Islet of Langerhans (tissue), 1 donor: ENCODE measurements around the gene EPHB2.
"Not testable (repeated sequence)": the region's sequence is repeated elsewhere in the genome, so short reads cannot be mapped to it uniquely, and the experiment has no call there.

Source experiments
- FAIRE-seq: peaks from one replicate; lab custom pipeline; 2011; peaks lifted over from hg19 to GRCh38; lab: Jason Lieb, UNC

Gene EPHB2

DNA sequence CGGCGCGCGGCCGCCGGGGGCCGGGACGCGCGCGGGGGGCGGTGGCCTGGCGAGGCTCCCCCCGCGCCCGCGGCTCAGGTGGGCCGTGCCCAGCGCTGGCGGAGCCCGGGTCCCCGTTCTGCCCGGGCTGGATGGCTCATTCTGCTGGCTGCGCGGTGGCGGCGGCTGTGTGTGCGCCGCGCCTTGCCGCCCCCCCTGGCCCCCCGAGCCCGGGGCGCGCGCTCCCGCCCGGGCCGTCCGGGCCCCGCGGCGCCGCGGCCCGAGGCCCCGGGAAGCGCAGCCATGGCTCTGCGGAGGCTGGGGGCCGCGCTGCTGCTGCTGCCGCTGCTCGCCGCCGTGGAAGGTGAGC, at the start of gene EPHB2:
TSS of gene EPHB2 (plus strand) at position 139 of the 349 bp plus-strand sequence. CDS start at position 283, 144 bp downstream.
- FAIRE-seq: no peak

DNA sequence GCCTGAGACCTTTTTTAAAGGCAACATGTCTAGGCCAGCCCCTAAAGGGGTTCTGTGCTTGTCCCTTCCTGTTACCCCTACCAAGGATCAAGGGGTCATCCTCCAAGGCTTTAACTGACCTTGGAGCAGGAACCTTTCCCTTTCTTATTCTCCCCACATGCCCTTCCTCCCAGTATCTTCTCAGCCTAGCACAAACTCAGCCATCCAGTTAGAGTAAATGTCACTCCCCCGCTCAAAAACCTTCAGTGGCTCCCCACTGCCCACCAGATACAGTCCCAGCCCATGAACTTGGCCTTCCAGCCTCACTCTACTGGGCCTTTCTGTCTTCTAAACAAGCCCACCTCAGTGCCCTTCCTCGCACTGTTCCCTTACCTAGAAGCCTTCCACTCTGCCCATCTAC, 48.8 kb upstream of the EPHB2 start:
- FAIRE-seq: no peak

DNA sequence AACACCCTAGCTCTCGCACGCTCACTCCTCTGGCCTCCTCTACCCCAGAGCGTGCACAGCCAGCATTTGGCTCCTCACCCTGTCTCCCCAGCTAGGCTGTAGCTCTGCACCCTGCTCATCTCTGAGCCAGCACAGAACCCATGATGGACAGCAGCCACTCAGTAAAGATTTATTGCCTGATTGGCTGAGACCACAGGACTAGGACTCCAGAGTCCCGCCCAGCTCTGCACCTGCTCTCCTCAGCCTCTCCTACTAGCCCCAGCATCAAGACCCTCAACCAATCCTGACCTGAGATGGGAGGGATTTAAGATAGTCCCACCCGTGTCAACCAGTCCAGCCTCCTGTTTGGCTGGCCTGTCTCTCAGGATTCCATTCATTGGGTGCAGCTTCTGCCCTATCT, 48.3 kb upstream of the EPHB2 start:
- no peak for FAIRE-seq

DNA sequence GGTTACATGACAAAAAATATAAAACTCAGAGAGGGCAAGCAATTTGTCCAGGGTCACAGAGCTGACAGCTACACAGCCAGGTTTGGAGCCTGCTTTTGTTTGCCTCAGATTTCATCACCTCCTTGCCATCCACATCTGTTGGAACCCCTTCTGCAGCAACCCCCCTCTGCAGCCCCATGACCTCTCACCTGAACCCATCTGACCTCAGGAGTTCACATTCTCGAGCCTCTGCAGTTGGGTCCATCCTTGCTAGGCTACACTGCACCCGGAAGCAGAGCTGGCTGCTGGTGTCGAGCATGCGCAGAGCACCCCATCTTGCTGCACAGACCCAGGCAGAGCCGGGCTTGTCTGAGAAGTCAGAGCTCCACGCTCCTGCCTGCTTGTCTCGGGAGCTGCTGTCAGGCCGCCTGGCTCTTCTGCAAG, 47.6 kb upstream of the EPHB2 start:
- FAIRE-seq: no peak

DNA sequence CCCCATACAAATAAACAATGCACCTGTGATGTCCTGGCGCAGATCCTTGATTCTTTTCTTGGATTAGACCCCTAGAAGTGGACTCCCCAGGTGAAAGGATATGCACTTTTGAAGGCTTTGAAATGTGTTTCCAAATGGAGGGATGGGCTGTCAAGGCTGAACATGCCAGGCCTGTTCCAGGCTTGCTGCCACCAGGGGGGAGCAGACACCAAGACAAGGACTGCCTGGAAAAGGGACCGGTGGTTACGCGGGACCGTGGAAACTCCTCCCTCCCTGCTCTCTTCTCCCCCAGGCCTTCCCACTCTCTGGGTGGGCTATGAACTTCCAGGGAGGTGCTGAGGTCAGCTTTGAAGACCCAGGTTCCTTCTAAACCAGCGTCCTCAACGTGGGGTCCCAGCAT, 44.9 kb upstream of the EPHB2 start:
- FAIRE-seq: no peak

DNA sequence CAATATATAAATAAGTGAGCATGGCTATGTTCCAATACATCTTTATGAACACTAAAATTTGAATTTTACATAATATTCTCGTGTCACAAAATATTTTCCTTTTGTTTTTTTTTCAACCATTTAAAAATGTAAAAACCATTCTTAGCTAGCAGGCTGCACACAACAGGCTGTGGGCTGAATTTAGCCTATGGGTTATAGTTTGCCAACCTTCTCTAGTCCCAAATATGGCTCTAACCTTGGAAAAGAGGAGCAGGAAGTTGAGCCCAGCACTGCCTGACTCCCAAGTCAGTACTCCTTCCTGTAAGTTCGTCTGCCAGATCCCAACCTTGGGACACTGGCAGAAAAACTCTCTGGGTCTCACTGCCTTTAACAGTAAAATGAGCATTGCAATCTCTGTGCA, 44.2 kb upstream of the EPHB2 start:
- FAIRE-seq: no peak

DNA sequence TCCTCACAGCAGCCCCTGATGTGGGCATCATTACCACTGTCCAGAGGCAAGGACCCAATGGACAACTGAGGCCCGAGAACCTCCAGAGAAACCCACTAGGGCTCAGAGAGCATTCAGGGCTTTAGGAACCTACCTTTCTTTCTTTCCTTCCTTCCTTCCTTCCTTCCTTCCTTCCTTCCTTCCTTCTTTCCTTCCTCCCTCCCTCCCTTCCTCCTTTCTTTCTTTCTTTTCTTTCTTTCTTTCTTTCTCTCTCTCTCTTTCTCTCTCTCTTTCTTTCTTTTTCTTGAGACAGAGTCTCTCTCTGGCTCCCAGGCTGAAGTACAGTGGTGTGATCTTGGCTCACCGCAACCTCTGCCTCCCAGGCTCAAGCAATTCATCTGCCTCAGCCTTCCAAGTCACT, 41.8 kb upstream of the EPHB2 start:
- FAIRE-seq: not testable (repeated sequence)

DNA sequence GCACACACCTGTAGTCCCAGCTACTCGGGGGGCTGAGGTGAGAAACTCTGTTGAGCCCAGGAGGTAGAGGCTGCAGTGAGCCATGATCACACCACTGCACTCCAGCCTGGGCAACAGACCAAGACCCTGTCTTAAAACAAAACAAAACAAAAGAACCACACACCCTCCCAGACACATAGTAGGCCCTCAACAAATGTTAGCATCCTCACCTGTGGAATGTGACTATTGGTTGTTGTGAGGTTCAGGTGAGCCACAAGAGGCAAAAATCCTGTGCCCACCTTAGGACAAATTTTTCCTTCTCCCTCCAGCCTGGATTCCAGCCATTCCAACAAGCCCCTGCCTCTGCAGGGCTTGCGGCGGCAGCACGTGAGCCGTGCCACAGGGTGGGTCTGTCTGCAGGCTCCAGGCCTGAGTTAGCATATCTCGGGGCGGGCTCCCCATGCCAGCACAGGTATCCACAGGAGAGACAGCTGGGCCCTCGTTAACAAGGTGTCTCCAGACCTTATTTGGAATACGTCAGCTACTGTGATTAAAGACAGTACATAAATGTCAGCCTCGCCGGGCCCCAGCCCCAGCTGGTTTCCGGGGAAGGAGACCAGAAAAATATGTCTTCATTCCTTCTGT, 40.2 kb upstream of the EPHB2 start:
- FAIRE-seq: no peak

DNA sequence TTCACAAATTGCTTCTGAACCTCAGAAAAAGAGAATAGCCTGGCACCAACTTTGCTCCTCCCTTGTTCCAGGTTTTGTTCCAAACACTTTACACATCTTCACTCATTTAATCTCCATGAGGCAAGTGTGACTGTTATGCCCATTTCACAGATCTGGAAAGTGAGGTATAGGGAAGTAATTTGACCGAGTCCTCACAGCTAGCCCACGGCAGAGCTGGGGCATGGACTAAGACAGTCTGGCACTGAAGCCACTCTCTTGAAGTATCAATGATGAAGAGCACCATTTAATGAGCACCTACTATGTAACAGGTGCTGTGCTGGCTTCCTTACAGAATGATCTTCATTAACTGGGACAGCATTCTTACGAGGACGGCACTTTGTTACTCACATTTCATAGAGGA, 38.6 kb upstream of the EPHB2 start:
- no peak for FAIRE-seq

DNA sequence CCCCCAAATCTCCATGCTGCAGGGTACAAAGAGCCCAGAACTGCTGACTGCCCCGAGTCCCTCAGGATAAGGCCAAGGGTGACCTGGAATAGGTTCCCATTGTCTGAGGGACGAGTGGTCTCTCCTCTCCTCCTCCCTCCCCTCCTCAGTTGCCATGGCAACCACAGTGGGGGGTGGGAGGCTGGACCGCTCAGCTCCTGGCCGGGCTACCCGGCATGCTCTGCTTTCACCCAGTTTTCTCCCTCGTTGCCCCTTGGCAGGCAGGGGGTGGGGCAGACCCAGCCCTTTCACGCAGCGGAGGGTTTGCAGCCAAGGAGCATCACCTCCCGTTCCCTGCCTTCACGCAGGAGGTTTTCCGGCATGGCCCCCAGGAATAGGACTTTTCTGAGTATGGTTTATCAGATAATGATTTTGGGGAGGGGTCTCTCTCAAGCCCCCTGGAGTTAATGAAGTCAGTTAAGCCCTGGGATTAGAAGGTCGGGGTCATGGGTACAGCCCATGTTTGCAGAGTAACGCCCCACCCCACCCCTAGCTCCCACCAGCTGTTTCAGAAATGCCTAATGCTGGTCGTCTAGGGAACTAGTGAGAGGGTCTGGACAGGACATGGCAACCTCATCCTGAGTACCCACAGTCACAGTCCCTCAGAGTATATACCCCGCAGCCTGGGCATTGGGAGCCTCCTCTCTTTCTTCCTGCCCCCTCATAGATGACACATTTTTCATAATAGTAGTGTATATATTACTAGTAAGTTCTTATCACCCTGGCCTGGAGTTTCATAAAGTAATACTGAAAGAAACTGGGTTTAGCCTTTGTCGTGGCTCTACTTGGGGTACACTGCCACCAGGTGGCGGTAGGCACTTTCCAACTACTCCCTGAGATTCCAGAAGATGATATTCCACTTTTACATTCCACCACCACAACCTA, 36.9 kb upstream of the EPHB2 start:
- FAIRE-seq: no peak

DNA sequence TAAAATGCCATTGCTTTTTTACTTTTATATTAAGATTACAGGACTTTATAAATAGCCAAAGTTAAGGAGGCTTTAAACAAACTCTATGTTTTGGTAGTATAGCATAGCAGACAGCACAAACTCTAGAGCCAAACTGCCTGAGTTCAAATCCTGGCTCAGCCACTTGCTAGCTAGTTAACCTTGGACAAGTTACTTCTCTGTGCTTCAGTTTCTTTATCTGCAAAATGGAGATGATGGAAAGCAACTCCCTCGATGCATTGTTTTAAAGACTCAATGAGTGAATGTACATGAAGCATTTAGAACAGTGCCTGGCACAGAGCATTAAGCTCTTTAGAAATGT, 36.3 kb upstream of the EPHB2 start:
- no peak for FAIRE-seq

DNA sequence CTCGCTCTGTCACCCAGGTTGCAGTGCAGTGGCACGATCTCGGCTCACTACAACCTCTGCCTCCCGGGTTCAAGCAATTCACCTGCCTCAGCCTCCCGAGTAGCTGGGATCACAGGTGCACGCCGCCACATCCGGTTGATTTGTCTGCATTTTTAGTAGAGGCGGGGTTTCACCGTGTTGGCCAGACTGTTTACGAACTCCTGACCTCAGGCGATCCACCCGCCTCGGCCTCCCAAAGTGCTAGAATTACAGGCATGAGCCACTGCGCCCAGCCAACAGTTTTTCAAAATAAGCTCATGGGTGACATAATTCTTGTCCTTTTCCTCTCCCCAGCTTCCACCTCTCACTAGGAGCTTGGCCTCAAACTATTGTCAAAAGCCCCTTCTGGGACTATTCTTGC, 34.5 kb upstream of the EPHB2 start:
- FAIRE-seq: not testable (repeated sequence)

DNA sequence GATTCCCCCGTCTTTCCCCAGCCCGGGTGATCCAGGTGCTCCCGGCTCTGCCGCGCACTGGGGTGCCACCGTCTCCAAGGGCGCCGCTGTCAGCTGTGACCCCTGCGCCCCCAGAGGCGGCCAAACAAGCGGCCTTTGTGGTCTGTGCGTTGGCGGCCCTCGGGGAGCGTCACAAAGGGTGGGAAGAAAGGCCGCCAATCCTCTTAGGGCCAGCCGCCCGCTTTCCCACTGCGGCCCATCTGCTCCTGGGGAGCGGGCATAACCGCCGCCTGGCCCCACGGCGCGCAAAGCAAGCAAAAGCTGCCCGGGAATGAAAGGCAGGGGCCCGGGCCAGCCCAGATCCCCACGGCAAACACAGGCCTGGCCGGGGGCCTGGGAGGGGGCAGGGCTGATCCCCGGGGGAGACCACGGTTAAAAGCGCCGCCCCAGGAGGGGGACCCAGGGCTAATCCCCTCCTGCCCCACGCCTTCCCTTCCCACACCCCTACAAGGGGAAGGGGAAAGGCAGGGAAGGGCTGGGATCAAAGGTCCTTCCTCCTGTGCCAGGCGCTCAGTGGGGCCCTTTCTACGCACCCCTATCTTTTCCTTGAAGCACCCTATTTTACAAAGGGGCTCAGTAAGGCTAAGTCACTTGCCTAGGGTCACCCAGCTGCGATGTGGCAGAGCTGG, 33.6 kb upstream of the EPHB2 start:
- no peak for FAIRE-seq

DNA sequence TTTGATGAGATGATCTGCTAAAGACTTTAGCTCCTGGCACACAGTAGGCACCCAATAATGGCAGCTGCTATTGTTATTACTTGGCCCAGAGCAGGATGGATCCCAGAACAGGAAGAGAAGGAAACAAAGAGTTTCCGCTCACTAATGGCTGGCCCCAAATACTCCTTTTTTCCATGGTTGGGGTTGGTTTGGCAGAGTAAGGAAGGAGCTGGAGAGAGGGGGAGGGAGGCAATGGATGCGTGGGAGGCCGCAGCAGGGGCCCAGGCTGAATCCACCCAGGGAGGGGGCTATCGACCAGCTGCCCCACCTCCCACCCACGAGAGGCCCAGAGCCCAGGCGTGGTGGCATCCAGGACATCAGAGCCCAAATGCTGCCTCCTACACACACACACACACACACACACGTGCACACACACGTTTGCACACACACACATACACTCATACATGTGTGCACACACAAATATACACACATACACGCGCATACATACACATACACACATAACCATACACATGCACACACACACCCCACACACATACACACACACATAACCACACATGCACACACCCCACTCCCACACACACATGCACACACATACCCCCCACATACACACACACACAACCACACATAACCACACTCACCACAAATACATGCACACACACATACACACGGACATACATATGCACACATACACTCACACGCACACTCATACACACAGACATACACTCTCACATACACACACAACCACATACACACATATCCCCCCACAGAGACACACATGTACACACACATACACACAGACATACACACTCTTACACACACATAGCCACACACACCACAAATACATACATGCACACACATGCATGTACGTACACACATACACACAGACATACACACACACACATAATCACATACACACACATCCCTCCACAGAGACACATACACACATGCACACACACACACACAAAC, 32.4 kb upstream of the EPHB2 start:
- FAIRE-seq: no peak

DNA sequence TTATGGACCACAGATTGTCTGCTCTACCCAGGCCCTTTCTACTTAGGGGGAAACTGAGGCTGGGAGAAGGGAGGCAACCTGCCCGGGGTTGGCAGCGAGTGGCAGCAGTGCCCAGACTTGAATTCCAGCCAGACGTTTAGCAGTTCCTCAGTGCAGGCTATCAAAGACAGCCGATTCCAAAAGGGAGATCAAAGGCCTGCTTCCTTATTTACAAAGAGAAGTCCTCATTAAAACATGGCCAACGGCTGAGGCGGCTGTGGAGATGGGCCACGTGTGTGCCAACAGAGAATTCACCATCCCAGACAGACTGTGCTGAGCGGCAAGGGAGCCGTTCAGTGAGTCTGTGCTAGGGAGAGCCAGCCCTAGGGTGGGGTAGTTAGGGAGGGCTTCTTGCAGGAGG, 29.9 kb upstream of the EPHB2 start:
- no peak for FAIRE-seq

DNA sequence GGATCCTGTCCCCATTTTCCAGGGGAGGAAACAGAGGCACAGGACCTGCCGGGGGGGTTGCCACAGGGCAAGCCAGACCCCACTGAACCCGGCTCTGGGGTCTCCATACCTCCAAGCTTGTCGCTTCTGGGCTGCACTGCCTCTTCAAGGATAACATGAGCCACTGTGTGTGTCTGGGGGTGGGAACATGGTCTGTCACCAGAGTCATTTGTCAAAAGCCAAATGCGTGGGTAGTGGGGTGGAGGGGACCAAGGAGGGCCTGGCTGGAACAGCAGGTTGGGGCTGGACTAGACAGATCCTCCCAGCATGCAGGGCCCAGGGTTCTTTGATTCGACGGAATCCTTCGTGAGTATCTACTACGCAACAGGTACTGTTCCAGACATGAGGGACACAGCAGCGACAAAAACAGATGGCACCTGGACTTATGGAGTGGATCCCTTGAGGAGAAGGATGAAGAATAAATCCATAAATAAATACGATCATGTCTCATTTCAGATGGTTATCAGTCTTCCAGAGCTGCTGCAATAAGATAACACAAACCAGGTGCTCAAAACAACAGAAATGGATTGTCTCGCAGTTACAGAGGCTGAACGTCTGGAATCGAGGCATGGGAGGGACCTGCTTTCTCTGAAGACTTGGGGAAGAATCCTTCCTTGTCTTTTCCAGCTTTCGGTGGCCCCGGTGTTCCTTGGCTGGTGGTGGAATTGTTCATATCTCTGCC, 28.9 kb upstream of the EPHB2 start:
- FAIRE-seq: no peak

DNA sequence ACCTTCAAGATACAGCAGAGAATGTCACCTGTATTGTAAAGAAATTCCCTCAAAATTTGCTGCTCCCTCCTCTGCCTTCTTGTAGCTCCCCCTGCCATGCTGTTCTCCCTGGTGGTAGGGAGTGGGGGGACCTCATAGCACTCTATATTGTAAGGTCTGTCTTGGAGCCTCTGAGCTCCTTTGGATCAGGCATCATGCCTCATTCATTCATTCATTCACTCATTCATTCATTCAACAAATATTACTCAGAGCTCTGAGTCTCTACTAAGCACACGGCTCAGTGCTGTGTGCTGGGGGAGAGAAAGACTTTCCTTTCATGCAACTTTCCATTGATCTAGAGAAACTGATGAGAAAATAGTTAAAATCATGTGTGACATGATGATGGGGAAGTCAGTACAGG, 27.1 kb upstream of the EPHB2 start:
- FAIRE-seq: no peak

DNA sequence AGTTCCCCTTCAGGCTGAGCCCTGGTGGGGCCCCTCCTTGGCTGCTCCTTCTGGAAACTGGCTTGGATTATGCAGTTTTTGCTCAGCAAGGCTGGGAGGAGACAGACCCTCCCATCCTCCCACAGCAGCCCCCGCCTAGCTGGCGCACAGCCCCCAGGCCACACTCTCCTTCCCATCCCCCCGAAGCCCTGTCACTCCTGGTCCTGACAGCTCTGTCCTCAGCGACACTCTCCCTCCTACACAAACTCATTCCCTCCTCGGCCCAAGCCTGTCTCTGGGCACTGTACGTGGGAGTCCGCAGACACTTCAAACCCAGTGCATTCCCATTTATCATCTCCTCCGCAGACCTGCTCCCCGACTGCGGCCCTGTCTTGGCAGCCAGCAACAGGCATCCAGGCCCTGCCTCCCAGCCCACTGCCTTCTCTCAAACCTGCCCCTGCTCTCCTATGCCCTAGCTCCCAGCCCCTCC, 25.0 kb upstream of the EPHB2 start:
- FAIRE-seq: no peak

DNA sequence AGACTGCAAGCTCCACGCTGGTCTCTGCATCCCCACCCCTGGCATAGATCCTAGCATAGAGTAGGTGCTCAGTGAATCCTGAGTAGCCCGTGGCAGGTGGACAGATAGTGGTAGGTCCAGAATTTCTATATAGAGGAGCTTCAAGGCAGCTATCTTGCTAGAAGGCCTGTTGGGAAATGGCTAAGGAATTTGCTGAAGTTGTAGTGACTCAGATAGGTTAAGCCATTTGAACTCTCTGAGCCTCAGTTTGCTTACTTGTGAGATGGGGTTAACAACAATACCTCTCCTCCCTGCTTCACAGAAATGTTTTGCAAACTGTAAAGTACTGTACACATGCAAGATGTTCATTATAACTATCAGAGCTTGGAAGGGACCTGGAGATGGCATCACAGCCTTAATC, 23.4 kb upstream of the EPHB2 start:
- FAIRE-seq: no peak

DNA sequence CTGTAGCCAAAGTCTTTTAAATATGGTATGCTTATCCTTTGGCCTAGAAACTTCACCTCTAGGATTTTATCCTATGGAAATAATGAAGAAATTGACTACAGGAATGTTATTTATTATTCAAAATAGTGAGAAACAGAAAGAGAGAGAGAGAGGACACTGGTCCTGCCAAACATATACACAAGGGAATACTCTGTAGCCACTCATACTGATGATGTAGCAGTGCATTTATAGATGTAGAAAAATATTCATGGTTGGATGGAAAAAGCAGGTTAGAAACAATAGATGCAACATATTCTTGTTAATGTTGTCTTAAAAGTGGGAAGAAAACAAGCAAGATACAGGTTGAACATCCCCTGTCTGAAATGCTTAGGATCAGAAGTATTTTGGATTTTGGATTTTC, 22.2 kb upstream of the EPHB2 start:
- no peak for FAIRE-seq

DNA sequence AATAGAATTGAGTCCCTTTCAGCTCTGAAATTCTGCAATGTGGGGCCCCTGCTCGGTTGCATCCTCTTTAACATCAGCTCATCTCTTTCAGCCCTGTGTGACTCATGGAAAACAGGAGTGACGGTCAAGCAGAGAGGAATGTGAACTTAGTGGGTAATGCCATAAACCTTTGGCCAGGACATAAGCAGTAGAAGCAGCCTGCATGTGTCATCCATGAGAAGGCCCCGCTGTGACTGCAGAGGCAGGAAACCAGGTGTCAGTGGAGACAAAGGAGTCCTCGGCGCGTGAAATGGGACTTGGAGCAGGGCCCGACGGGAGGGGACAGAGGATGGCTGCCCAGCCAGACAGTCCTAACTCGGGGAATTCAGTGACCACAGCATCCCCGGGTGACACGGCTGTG, 21.1 kb upstream of the EPHB2 start:
- no peak for FAIRE-seq
